ENCODE results near the gene CASP2. TPM values are rescaled to one million over a fixed set of nuclear protein-coding genes. Genes with fewer than 3 reads are reported as not detected.

The CASP2 gene
- total and polyA plus RNA-seq, 2 of the 8 experiments (the other 6 are each of a cell fraction or from before 2014, with no cell fraction given) = 23.7 to 35.3 TPM

DNA sequence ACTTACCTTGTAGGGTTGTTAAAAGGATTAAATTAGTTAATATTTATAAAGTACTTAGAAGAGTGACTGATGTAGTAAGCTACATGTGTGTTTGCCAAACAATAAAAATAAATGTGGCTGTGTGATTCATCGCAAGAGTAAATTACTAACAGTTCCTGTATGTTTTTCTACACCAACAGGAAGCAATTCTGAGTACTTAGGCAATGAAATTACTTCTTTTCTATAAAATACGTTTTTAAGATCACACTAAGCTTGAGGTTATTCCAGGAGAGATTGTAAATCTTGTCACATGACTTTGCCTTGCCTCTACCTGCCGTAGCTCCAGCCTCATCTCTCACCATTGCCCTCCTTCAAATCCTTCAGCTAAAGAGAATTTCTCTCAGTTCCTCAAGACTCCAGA lies 43.0 kb upstream of the CASP2 start:
- Histone ChIP-seq H2BK20ac (ENCODE audit: low read length) (no peak overlapping the region), H2AFZ (ENCODE audit: low read length) (no peak overlapping the region), H3K79me1 (ENCODE audit: low read depth, low read length) (no peaks in the 10 kb centered on the region), H3K27me3 (replicated peaks in 1 of 4; ENCODE audit: control insufficient read depth in 3 of 4, extremely low read depth in 1 of 4, insufficient read depth in 3 of 4, low read length in 3 of 4) (no peaks in the 10 kb centered on the region; a peak in 2 of 7 replicates), H4K91ac (replicated peaks; ENCODE audit: insufficient read length, low read length) (no peak overlapping the region), H4K5ac (ENCODE audit: insufficient read length, low read depth, low read length) (no peak overlapping the region), H3K23me2 (ENCODE audit: low read depth, low read length) (no peaks in the 10 kb centered on the region), H3K9ac (replicated peaks in 1 of 4; ENCODE audit: extremely low read depth in 1 of 4, low read depth in 3 of 4, low read length in 3 of 4) (no peak overlapping the region), H3K9me3 (ENCODE audit: insufficient read depth in 2 of 2, low read depth in 1 of 2, low read length in 1 of 2) (no peaks in the 10 kb centered on the region), H3K4me1 (replicated peaks in 1 of 4; ENCODE audit: control insufficient read depth in 3 of 4, insufficient read depth in 4 of 4, low read length in 3 of 4) (no peaks in the 10 kb centered on the region), H3K56ac (replicated peaks; ENCODE audit: insufficient read length, low read depth, low read length) (no peak overlapping the region), H2BK15ac (ENCODE audit: low read length) (no peak overlapping the region), H2BK120ac (replicated peaks; ENCODE audit: low read depth, low read length) (no peak overlapping the region), H3K18ac (ENCODE audit: extremely low read depth, low read length) (no peak overlapping the region), H3K4ac (replicated peaks; ENCODE audit: insufficient read length, low read depth, low read length) (no peak overlapping the region), H4K20me1 (replicated peaks in 1 of 2; ENCODE audit: control insufficient read depth in 1 of 2, insufficient read depth in 2 of 2, low read length in 2 of 2) (no peaks in the 10 kb centered on the region), H2AK5ac (ENCODE audit: low read depth, low read length) (no peak overlapping the region), H3K4me3 (ENCODE audit: extremely low read depth in 1 of 4, insufficient read depth in 2 of 4, low read depth in 3 of 4, low read length in 4 of 4) (no peak overlapping the region), H3K27ac (ENCODE audit: low read depth, low read length) (no peak overlapping the region), H2BK5ac (ENCODE audit: low read depth, low read length) (no peak overlapping the region), H3K4me2 (ENCODE audit: insufficient read depth in 1 of 2, low read depth in 2 of 2, low read length in 2 of 2) (no peak overlapping the region), H3K14ac (ENCODE audit: insufficient read length) (no peak overlapping the region), H3K36me3 (ENCODE audit: control insufficient read depth in 2 of 4, insufficient read depth in 4 of 4, low read length in 3 of 4) (no peaks in the 10 kb centered on the region), H4K8ac (ENCODE audit: extremely low read depth, insufficient read depth, low read length) (no peak overlapping the region), H3K79me2 (ENCODE audit: control insufficient read depth in 1 of 2, insufficient read depth in 2 of 2, low read length in 2 of 2) (no peaks in the 10 kb centered on the region), H2BK12ac (ENCODE audit: low read depth, low read length) (no peak overlapping the region), H3K23ac (ENCODE audit: insufficient read length) (no peak overlapping the region)
- DNase-seq (ENCODE audit: low read depth in 1 of 2, low spot score in 2 of 2) = no peak
- FAIRE-seq = no peak
- ChIA-PET CTCF (ENCODE audit: partially characterized antibody) (interaction anchor here (1.0 to 2.5 kb wide), 6 partner anchors 11 to 277 kb away, joined by 3 to 8 read pairs (median 4); no protein-coding TSS in a partner anchor), POLR2A (ENCODE audit: partially characterized antibody) (no interaction called here)
- 68% methylated on average over 3 of the region's 3 CpGs; no CpG with 5 or more reads in 1 of the 2 experiments for WGBS, 2 experiments (ENCODE audit: extremely low coverage in 1 of 2, insufficient coverage in 1 of 2, insufficient read length in 1 of 2, insufficient replicate concordance in 2 of 2, low coverage in 1 of 2, low lambda C conversion rate in 2 of 2, missing lambda C conversion rate in 1 of 2)
- TF ChIP-seq TBP (IDR thresholded peaks at IDR 0.05; ENCODE audit: low read depth, low read length) = no peak
- no peak for TF ChIP-seq SIX5 (IDR thresholded peaks at IDR 0.05; ENCODE audit: low read depth, low read length)
- no peak for TF ChIP-seq EZH2 (IDR thresholded peaks at IDR 0.05; ENCODE audit: low read depth, low read length, severe bottlenecking)
- TF ChIP-seq ZNF274 (IDR thresholded peaks at IDR 0.05; ENCODE audit: borderline replicate concordance, extremely low read depth, low read length) = no peak
- TF ChIP-seq, protein P1, sequence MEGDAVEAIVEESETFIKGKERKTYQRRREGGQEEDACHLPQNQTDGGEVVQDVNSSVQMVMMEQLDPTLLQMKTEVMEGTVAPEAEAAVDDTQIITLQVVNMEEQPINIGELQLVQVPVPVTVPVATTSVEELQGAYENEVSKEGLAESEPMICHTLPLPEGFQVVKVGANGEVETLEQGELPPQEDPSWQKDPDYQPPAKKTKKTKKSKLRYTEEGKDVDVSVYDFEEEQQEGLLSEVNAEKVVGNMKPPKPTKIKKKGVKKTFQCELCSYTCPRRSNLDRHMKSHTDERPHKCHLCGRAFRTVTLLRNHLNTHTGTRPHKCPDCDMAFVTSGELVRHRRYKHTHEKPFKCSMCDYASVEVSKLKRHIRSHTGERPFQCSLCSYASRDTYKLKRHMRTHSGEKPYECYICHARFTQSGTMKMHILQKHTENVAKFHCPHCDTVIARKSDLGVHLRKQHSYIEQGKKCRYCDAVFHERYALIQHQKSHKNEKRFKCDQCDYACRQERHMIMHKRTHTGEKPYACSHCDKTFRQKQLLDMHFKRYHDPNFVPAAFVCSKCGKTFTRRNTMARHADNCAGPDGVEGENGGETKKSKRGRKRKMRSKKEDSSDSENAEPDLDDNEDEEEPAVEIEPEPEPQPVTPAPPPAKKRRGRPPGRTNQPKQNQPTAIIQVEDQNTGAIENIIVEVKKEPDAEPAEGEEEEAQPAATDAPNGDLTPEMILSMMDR (IDR thresholded peaks at IDR 0.05; ENCODE audit: control extremely low read depth in 1 of 3, insufficient read depth in 1 of 3, low read depth in 1 of 3, low read length in 3 of 3) = no peak
- no peak for TF ChIP-seq SP2 (IDR thresholded peaks at IDR 0.05; ENCODE audit: low read length)
- TF ChIP-seq CHD2 (IDR thresholded peaks at IDR 0.05; ENCODE audit: low read length) = no peak
- TF ChIP-seq FOSL1 (IDR thresholded peaks at IDR 0.05; ENCODE audit: insufficient read depth, low read depth, low read length) = no peak
- TF ChIP-seq, protein P2, sequence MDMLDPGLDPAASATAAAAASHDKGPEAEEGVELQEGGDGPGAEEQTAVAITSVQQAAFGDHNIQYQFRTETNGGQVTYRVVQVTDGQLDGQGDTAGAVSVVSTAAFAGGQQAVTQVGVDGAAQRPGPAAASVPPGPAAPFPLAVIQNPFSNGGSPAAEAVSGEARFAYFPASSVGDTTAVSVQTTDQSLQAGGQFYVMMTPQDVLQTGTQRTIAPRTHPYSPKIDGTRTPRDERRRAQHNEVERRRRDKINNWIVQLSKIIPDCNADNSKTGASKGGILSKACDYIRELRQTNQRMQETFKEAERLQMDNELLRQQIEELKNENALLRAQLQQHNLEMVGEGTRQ (IDR thresholded peaks at IDR 0.05; ENCODE audit: low read length) = no peak
- TF ChIP-seq MAFK (IDR thresholded peaks at IDR 0.05; ENCODE audit: low read depth, low read length) = no peak

Measured in H1 (cell line).